WTC11 (cell line): ENCODE data around the gene TRAIP. TPM values are rescaled to one million over a fixed set of nuclear protein-coding genes. Genes with fewer than 3 reads are reported as not detected.

Experiments used
- ATAC-seq: fragments of 200-7000 bp; cut with Tn5 transposase; 2 replicates; pipeline ENCODE4 v1.10.0; 2021; ENCODE audit warnings: mild to moderate bottlenecking, moderate library complexity
- CTCF ChIA-PET: fragments of 300-600 bp; sonication (Branson Sonifier 250); formaldehyde crosslinking; loops from one replicate; lab custom pipeline; 2021; ENCODE audit warnings: antibody characterized with exemption; lab: Charles Lee
- POLR2A ChIA-PET: fragments of 350-600 bp; sonication (Branson Sonifier 250); formaldehyde crosslinking; loops from one replicate; lab custom pipeline; 2021; ENCODE audit warnings: antibody characterized with exemption; lab: Charles Lee
- DNase-seq: peaks from one replicate; pipeline ENCODE4 v3.0.0; 2021; ENCODE audit warnings: low spot score
- H3K27ac Mint-ChIP-seq: 2 replicates; pipeline ENCODE4 v1.8.0; 2021; ENCODE audit warnings: mixed read lengths
- H3K27me3 Mint-ChIP-seq: 2 replicates; pipeline ENCODE4 v1.8.0; 2021; ENCODE audit warnings: low read depth, mild to moderate bottlenecking, moderate library complexity, mixed read lengths
- H3K36me3 Mint-ChIP-seq: 2 replicates; pipeline ENCODE4 v1.8.0; 2021; ENCODE audit warnings: mixed read lengths
- H3K4me1 Mint-ChIP-seq: 2 replicates; pipeline ENCODE4 v1.8.0; 2022; ENCODE audit warnings: mixed read lengths
- H3K4me3 Mint-ChIP-seq: 2 replicates; pipeline ENCODE4 v1.8.0; 2021; ENCODE audit warnings: mild to moderate bottlenecking, moderate library complexity, mixed read lengths
- H3K9me3 Mint-ChIP-seq: 2 replicates; pipeline ENCODE4 v1.8.0; 2021; ENCODE audit warnings: mixed read lengths
- CREB1 ChIP-seq: sonication (generic); formaldehyde crosslinking; IDR thresholded peaks from 2 replicates; pipeline ENCODE4 v1.8.0; 2023; ENCODE audit warnings: mild to moderate bottlenecking, missing genetic modification reagents
- CREM ChIP-seq: sonication (generic); formaldehyde crosslinking; IDR thresholded peaks from 2 replicates; pipeline ENCODE4 v1.8.1; 2022; ENCODE audit warnings: mild to moderate bottlenecking, missing genetic modification reagents, moderate library complexity
- ETV6 ChIP-seq: sonication (generic); formaldehyde crosslinking; IDR thresholded peaks from 2 replicates; pipeline ENCODE4 v1.8.1; 2022; ENCODE audit warnings: mild to moderate bottlenecking, missing genetic modification reagents
- FOXP4 ChIP-seq: sonication (generic); formaldehyde crosslinking; IDR thresholded peaks from 2 replicates; pipeline ENCODE4 v1.8.0; 2022; ENCODE audit warnings: mild to moderate bottlenecking, missing genetic modification reagents
- GABPB1 ChIP-seq: sonication (generic); formaldehyde crosslinking; IDR thresholded peaks from 2 replicates; pipeline ENCODE4 v1.8.1; 2023; ENCODE audit warnings: mild to moderate bottlenecking, missing genetic modification reagents
- GTF2I ChIP-seq: fragments of 250-450 bp; sonication (Bioruptor Pico); conservative IDR thresholded peaks from 2 replicates; pipeline ENCODE4 v1.4.0; 2021; ENCODE audit warnings: mild to moderate bottlenecking
- IRF2 ChIP-seq: sonication (generic); formaldehyde crosslinking; IDR thresholded peaks from 2 replicates; pipeline ENCODE4 v1.8.0; 2022; ENCODE audit warnings: low read depth, missing genetic modification reagents, borderline replicate concordance
- MXD4 ChIP-seq: fragments of 250-450 bp; sonication (Bioruptor Pico); IDR thresholded peaks from 2 replicates; pipeline ENCODE4 v1.8.0; 2021; ENCODE audit warnings: mild to moderate bottlenecking, moderate library complexity, borderline replicate concordance
- NFE2L1 ChIP-seq: sonication (generic); formaldehyde crosslinking; IDR thresholded peaks from 2 replicates; pipeline ENCODE4 v1.8.1; 2023; ENCODE audit warnings: missing genetic modification reagents
- NFYB ChIP-seq: sonication (generic); formaldehyde crosslinking; conservative IDR thresholded peaks from 2 replicates; pipeline ENCODE4 v1.8.0; 2022; ENCODE audit warnings: low read depth, missing genetic modification reagents
- NR3C1 ChIP-seq: sonication (generic); formaldehyde crosslinking; conservative IDR thresholded peaks from 2 replicates; pipeline ENCODE4 v1.8.1; 2023; ENCODE audit warnings: low read depth, mild to moderate bottlenecking, missing genetic modification reagents
- PRRX2 ChIP-seq: fragments of 250-450 bp; sonication (Bioruptor Pico); IDR thresholded peaks from 2 replicates; pipeline ENCODE4 v1.8.0; 2021; ENCODE audit warnings: mild to moderate bottlenecking
- RELA ChIP-seq: sonication (generic); formaldehyde crosslinking; IDR thresholded peaks from 2 replicates; pipeline ENCODE4 v1.8.1; 2022; ENCODE audit warnings: missing genetic modification reagents, mild to moderate bottlenecking, borderline replicate concordance
- SMAD3 ChIP-seq: sonication (generic); formaldehyde crosslinking; IDR thresholded peaks from 2 replicates; pipeline ENCODE4 v1.8.0; 2022; ENCODE audit warnings: missing genetic modification reagents, mild to moderate bottlenecking, borderline replicate concordance
- SMAD4 ChIP-seq: sonication (generic); formaldehyde crosslinking; IDR thresholded peaks from 2 replicates; pipeline ENCODE4 v1.8.0; 2022; ENCODE audit warnings: mild to moderate bottlenecking, missing genetic modification reagents
- SOX15 ChIP-seq: fragments of 250-450 bp; sonication (Bioruptor Pico); IDR thresholded peaks from 2 replicates; pipeline ENCODE4 v1.9.0; 2021; ENCODE audit warnings: mild to moderate bottlenecking
- SP1 ChIP-seq: sonication (generic); formaldehyde crosslinking; conservative IDR thresholded peaks from 2 replicates; pipeline ENCODE4 v1.8.1; 2022; ENCODE audit warnings: missing genetic modification reagents
- STAT6 ChIP-seq: sonication (generic); formaldehyde crosslinking; conservative IDR thresholded peaks from 2 replicates; pipeline ENCODE4 v1.8.1; 2023; ENCODE audit warnings: mild to moderate bottlenecking, low read depth, missing genetic modification reagents, moderate library complexity
- TEAD4 ChIP-seq: sonication (generic); formaldehyde crosslinking; IDR thresholded peaks from 2 replicates; pipeline ENCODE4 v1.8.0; 2022; ENCODE audit warnings: mild to moderate bottlenecking, missing genetic modification reagents
- USF1 ChIP-seq: sonication (generic); formaldehyde crosslinking; IDR thresholded peaks from 2 replicates; pipeline ENCODE4 v1.8.0; 2022; ENCODE audit warnings: mild to moderate bottlenecking, missing genetic modification reagents
- ZMAT4 ChIP-seq: fragments of 250-450 bp; sonication (Bioruptor Pico); IDR thresholded peaks from 2 replicates; pipeline ENCODE4 v1.9.0; 2021; ENCODE audit warnings: mild to moderate bottlenecking
- ZNF138 ChIP-seq: sonication (generic); formaldehyde crosslinking; conservative IDR thresholded peaks from 2 replicates; pipeline ENCODE4 v1.8.1; 2022; ENCODE audit warnings: mild to moderate bottlenecking, moderate library complexity, missing genetic modification reagents
- ZNF263 ChIP-seq: sonication (generic); formaldehyde crosslinking; IDR thresholded peaks from 2 replicates; pipeline ENCODE4 v1.8.1; 2022; ENCODE audit warnings: low read depth, mild to moderate bottlenecking, moderate library complexity, missing genetic modification reagents
- ZNF532 ChIP-seq: fragments of 250-450 bp; sonication (Bioruptor Pico); IDR thresholded peaks from 2 replicates; pipeline ENCODE4 v1.9.0; 2021; ENCODE audit warnings: mild to moderate bottlenecking, borderline replicate concordance
- total RNA-seq: library from RNA; stranded (reverse); gene quantifications from 3 replicates; pipeline ENCODE4 v1.2.3, GENCODE V29; 2021
- TF ChIP-seq, protein P1 (sequence below): sonication (generic); formaldehyde crosslinking; IDR thresholded peaks from 2 replicates; pipeline ENCODE4 v1.8.0; 2022; ENCODE audit warnings: mild to moderate bottlenecking, missing genetic modification reagents

Gene TRAIP
- total RNA-seq, 1 experiment from 2014 or later = 25.9 TPM

DNA sequence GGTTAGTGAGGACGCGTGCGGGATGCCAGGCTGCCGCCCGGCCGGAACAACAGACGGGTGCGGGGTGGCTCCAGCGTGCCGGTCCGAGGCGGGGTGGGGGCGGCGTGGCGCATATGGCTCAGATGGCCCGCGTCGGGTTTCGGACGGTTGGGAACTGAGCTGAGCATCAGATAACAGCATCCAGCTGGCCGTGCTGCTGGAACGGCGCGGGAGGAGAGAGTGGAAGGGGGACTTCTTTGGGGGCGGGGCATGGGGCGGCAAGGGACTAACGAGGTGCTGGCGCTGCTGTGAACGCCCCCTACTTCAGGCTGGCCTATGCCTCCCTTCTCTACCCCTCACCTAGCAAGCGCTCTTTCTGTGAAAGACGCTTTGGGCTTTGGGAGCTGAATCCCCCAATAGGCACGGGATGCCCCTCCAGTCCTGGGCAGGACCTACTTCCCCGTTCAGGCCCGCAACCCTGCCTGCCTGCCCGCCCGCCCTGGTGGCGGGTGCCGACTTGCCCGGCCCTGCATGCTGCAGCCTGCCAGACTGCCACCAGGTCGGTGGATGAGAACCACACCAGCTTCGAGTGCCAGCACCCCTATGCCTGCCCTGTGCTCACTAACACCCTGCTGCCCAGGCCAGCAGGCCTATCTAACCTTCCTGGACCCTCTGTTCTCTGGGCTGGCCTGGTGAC, 52.8 kb downstream of the TRAIP start (continued):
- TF ChIP-seq ZNF263 = no peak
- no peak for TF ChIP-seq SMAD3 (CRISPR knock-in tag)
- no peak for TF ChIP-seq USF1 (CRISPR knock-in tag)
- TF ChIP-seq ZNF532 (CRISPR knock-in tag) = no peak
- TF ChIP-seq CREB1 (CRISPR knock-in tag) = no peak
- TF ChIP-seq NFYB = no peak

- no peaks in the 10 kb centered on the region for H3K9me3 Mint-ChIP-seq
- peak; percentile 79 for ATAC-seq
- CTCF ChIA-PET = interaction anchor here (0.6 to 7.4 kb wide), 46 partner anchors 8 to 1361 kb away, joined by 3 to 207 read pairs (median 5); partner anchors contain the start of genes AMIGO3, GMPPB, IP6K1 and KLHDC8B
- no peaks in the 10 kb centered on the region for H3K36me3 Mint-ChIP-seq
- peak within 1 kb of the TSS; percentile 94 for H3K27ac Mint-ChIP-seq
- POLR2A ChIA-PET = interaction anchor here (0.8 to 2.8 kb wide), 6 partner anchors 17 to 287 kb away, joined by 3 to 11 read pairs (median 4); partner anchors contain the start of genes IP6K1 and MON1A
- DNase-seq = peak; percentile 92
- H3K4me3 Mint-ChIP-seq = peak within 1 kb of the TSS; percentile 86
- peaks cover 40% of the 10 kb centered on the region for H3K27me3 Mint-ChIP-seq
- peaks cover 41% of the 10 kb centered on the region for H3K4me1 Mint-ChIP-seq
- TF ChIP-seq ETV6 (CRISPR knock-in tag) (no peak; the same call in 1 of the 2 replicates), FOXP4 (CRISPR knock-in tag) (0 out of 2 replicates have a peak, but pooled peaks have one; percentile 34), PRRX2 (CRISPR knock-in tag) (0 out of 2 replicates have a peak, but pooled peaks have one; percentile 48), NR3C1 (CRISPR knock-in tag) (0 out of 2 replicates have a peak, but pooled peaks have one; percentile 47), SMAD3 (CRISPR knock-in tag) (no peak), NFE2L1 (CRISPR knock-in tag) (no peak), SMAD4 (no peak), NFYB (no peak), SOX15 (CRISPR knock-in tag) (no peak), CREM (CRISPR knock-in tag) (peak; percentile 25; the same call in 1 of the 2 replicates), SP1 (CRISPR knock-in tag) (peak; percentile 39), TEAD4 (CRISPR knock-in tag) (no peak), ZMAT4 (CRISPR knock-in tag) (no peak), IRF2 (CRISPR knock-in tag) (no peak), MXD4 (CRISPR knock-in tag) (no peak), ZNF138 (CRISPR knock-in tag) (0 out of 2 replicates have a peak, but pooled peaks have one; percentile 46), RELA (0 out of 2 replicates have a peak, but pooled peaks have one; percentile 57), GABPB1 (CRISPR knock-in tag) (no peak), GTF2I (CRISPR knock-in tag) (no peak), STAT6 (CRISPR knock-in tag) (no peak; the same call in 1 of the 2 replicates)
- TF ChIP-seq, protein P1, sequence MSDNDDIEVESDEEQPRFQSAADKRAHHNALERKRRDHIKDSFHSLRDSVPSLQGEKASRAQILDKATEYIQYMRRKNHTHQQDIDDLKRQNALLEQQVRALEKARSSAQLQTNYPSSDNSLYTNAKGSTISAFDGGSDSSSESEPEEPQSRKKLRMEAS = 0 out of 2 replicates have a peak, but pooled peaks have one; percentile 8
Measured at GRCh38 chr3:49802719-49803464, 53.5 kb downstream of the TRAIP start, which contains the start of gene INKA1. TSS of gene INKA1 (plus strand) at chr3:49803261. CDS start at chr3:49803393, 132 bp downstream.
